Measurements from ENCODE around the gene UBE2N.

DNA sequence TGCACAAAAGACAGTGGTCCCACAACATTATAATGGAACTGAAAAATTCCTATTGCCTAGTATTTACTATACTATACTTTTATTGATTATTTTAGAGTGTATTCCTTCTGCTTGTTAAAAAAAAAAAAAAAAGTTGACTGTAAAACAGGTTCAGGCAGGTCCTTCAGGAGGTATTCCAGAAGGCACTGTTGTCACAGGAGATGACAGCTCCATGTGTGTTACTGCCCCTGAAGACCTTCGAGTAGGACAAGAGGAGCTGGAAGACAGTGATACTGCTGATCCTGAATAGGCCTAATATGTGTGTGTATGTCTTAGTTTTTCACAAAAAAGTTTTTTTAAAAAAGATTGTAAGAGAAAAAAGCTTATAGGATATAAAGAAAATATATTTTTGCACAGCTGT, 12.3 kb downstream of the UBE2N start:
- no peak for TF ChIP-seq POLR2AphosphoS5 (IDR thresholded peaks at IDR 0.05; ENCODE audit: low read depth, low read length)
- TF ChIP-seq POLR2A (IDR thresholded peaks at IDR 0.05; ENCODE audit: low read depth, low read length) = no peak
- TF ChIP-seq TAF1 (IDR thresholded peaks at IDR 0.05; ENCODE audit: borderline replicate concordance, low read depth, low read length) = no peak

All from GM12892 (cell line).